Neural cell (in vitro differentiated cells): ENCODE results near the gene RBM39. TPM values are rescaled to one million over a fixed set of nuclear protein-coding genes. Genes with fewer than 3 reads are reported as not detected.

Source experiments
- H2AFZ ChIP-seq: fragments of 200-600, 300-800 bp; sonication (generic), shearing (Covaris generic); 2 replicates; pipeline ENCODE4 v1.6.0; 2014; ENCODE audit warnings: low read depth, mild to moderate bottlenecking, antibody characterized with exemption, low read length, moderate library complexity
- H3F3A ChIP-seq: fragments of 200-600 bp; shearing (Covaris generic); 2 replicates; pipeline ENCODE4 v1.6.1; 2016; ENCODE audit warnings: mild to moderate bottlenecking, moderate library complexity, mixed read lengths, antibody characterized with exemption, low read length; ENCODE audit not compliant: insufficient read depth, poor library complexity, severe bottlenecking
- H3K27ac ChIP-seq: fragments of 200-600, 300-800 bp; sonication (generic), shearing (Covaris generic); 2 replicates; pipeline ENCODE4 v1.5.1; 2014; ENCODE audit warnings: mild to moderate bottlenecking, low read length, moderate library complexity
- H3K27me3 ChIP-seq: fragments of 300-800, 200-600 bp; sonication (generic), shearing (Covaris generic); 2 replicates; pipeline ENCODE4 v1.6.0; 2014; ENCODE audit warnings: mild to moderate bottlenecking, low read depth, low read length, moderate library complexity; ENCODE audit not compliant: insufficient read depth
- H3K36me3 ChIP-seq: fragments of 300-800, 200-600 bp; sonication (generic), shearing (Covaris generic); 2 replicates; pipeline ENCODE4 v1.5.1; 2014; ENCODE audit warnings: mild to moderate bottlenecking, antibody characterized with exemption, low read length, moderate library complexity; ENCODE audit not compliant: insufficient read depth
- H3K4me2 ChIP-seq: fragments of 300-800, 200-600 bp; sonication (generic), shearing (Covaris generic); 2 replicates; pipeline ENCODE4 v1.6.0; 2014; ENCODE audit warnings: mild to moderate bottlenecking, low read length
- H3K4me3 ChIP-seq: fragments of 300-800, 200-600 bp; sonication (generic), shearing (Covaris generic); 2 replicates; pipeline ENCODE4 v1.5.1; 2014; ENCODE audit warnings: mild to moderate bottlenecking, low read length, moderate library complexity
- H3K79me2 ChIP-seq: fragments of 200-600 bp; shearing (Covaris generic); replicated peaks from 2 replicates; pipeline ENCODE4 v1.6.0; 2014; ENCODE audit warnings: mild to moderate bottlenecking, low read length, moderate library complexity; ENCODE audit not compliant: insufficient read depth
- H3K9ac ChIP-seq: fragments of 300-800, 200-600 bp; sonication (generic), shearing (Covaris generic); 2 replicates; pipeline ENCODE4 v1.6.1; 2016; ENCODE audit warnings: mild to moderate bottlenecking, low read length, mixed read lengths
- H3K9me2 ChIP-seq: fragments of 200-600 bp; shearing (Covaris generic); 2 replicates; pipeline ENCODE4 v1.6.1; 2016; ENCODE audit warnings: mild to moderate bottlenecking, low read length, mixed read lengths; ENCODE audit not compliant: insufficient read depth
- H3K9me3 ChIP-seq: fragments of 200-600, 300-800 bp; sonication (generic), shearing (Covaris generic); 2 replicates; pipeline ENCODE4 v1.6.1; 2016; ENCODE audit warnings: mild to moderate bottlenecking, mixed run types, low read length, moderate library complexity, mixed read lengths
- H4K20me1 ChIP-seq: fragments of 200-600 bp; shearing (Covaris generic); 2 replicates; pipeline ENCODE4 v1.6.1; 2016; ENCODE audit warnings: mild to moderate bottlenecking, mixed run types; ENCODE audit not compliant: insufficient read depth
- EP300 ChIP-seq: fragments of 450-650 bp; conservative IDR thresholded peaks from 2 replicates; pipeline ENCODE4 v1.6.1; 2014; ENCODE audit warnings: antibody characterized with exemption, mild to moderate bottlenecking, moderate library complexity; ENCODE audit not compliant: poor library complexity, severe bottlenecking
- EZH2 ChIP-seq: fragments of 200-600, 300-800 bp; shearing (Covaris generic), sonication (generic); IDR thresholded peaks from 2 replicates; pipeline ENCODE4 v1.6.1; 2014; ENCODE audit warnings: antibody characterized with exemption, low read length, borderline replicate concordance, mild to moderate bottlenecking; ENCODE audit not compliant: insufficient read depth, poor library complexity, severe bottlenecking
- MXI1 ChIP-seq: fragments of 450-650 bp; conservative IDR thresholded peaks from 2 replicates; pipeline ENCODE4 v1.6.1; 2014; ENCODE audit warnings: antibody characterized with exemption, mild to moderate bottlenecking; ENCODE audit not compliant: poor library complexity, severe bottlenecking
- POLR2AphosphoS5 ChIP-seq: IDR thresholded peaks from 2 replicates; pipeline ENCODE4 v1.6.1; 2012
- RAD21 ChIP-seq: fragments of 450-650 bp; conservative IDR thresholded peaks from 2 replicates; pipeline ENCODE4 v1.6.1; 2014; ENCODE audit warnings: antibody characterized with exemption, mild to moderate bottlenecking, moderate library complexity
- SMC3 ChIP-seq: fragments of 450-650 bp; conservative IDR thresholded peaks from 2 replicates; pipeline ENCODE4 v1.6.1; 2014; ENCODE audit warnings: antibody characterized with exemption, mild to moderate bottlenecking, moderate library complexity; ENCODE audit not compliant: poor library complexity
- TAF1 ChIP-seq: IDR thresholded peaks from 2 replicates; pipeline ENCODE4 v1.6.1; 2012; ENCODE audit warnings: low read depth
- polyA plus RNA-seq: library from polyadenylated mRNA; depleted of rRNA; stranded (reverse); fragments of >200 nt; gene quantifications from 2 replicates; pipeline ENCODE4 v1.2.3, GENCODE V29; 2014
- TF ChIP-seq, protein P1 (sequence below): IDR thresholded peaks from 2 replicates; pipeline ENCODE4 v1.6.1; 2012; ENCODE audit warnings: borderline replicate concordance
- TF ChIP-seq, protein P2 (sequence below): fragments of 450-650 bp; IDR thresholded peaks from 2 replicates; pipeline ENCODE4 v1.5.1; 2014; ENCODE audit warnings: antibody characterized with exemption, mild to moderate bottlenecking, moderate library complexity; ENCODE audit not compliant: poor library complexity, severe bottlenecking

The RBM39 gene
- polyA plus RNA-seq, 1 donor from 2014 or later = 839 TPM

DNA sequence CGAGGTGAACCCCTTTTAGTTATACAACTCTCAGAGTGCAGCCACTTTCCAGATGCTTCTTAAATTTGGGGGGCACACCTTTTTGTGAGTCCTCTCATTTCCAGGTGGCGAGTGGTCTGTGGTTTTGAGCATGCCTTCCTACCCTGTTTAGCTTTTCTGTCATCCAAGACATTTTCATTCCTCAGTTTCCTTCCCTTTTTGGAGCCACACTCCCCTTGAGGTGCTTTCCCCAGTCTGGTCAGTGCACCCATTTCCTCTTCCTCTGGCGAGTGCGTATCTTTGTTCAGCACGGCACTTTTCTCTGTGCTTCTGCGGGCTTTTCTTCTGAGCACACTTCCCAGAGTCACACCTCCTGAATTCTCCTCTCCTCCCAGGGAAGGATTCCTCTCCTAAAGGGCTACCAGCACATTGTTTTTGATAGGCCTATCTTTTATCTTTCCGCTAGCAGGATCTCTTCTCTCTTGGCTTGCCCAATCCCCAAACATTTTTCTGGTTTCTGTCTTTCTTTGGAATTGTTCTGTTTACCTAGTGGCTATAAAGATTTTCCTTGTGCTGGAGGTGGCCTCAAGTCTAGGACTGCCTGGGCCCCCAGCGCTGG is 31.2 kb upstream of the RBM39 start:
- Histone ChIP-seq H3K27me3 (no peaks in the 10 kb centered on the region), H3K9ac (peak overlapping the region; percentile 72), H3F3A (no peaks in the 10 kb centered on the region), H3K9me3 (no peaks in the 10 kb centered on the region), H3K79me2 (peaks cover 43% of the 10 kb centered on the region), H3K9me2 (no peaks in the 10 kb centered on the region), H2AFZ (no peak overlapping the region), H3K4me3 (peak overlapping the region; percentile 70), H3K36me3 (no peaks in the 10 kb centered on the region), H4K20me1 (no peaks in the 10 kb centered on the region), H3K27ac (no peak overlapping the region), H3K4me2 (peak overlapping the region; percentile 92)
- TF ChIP-seq RAD21 = no peak
- TF ChIP-seq, protein P1, sequence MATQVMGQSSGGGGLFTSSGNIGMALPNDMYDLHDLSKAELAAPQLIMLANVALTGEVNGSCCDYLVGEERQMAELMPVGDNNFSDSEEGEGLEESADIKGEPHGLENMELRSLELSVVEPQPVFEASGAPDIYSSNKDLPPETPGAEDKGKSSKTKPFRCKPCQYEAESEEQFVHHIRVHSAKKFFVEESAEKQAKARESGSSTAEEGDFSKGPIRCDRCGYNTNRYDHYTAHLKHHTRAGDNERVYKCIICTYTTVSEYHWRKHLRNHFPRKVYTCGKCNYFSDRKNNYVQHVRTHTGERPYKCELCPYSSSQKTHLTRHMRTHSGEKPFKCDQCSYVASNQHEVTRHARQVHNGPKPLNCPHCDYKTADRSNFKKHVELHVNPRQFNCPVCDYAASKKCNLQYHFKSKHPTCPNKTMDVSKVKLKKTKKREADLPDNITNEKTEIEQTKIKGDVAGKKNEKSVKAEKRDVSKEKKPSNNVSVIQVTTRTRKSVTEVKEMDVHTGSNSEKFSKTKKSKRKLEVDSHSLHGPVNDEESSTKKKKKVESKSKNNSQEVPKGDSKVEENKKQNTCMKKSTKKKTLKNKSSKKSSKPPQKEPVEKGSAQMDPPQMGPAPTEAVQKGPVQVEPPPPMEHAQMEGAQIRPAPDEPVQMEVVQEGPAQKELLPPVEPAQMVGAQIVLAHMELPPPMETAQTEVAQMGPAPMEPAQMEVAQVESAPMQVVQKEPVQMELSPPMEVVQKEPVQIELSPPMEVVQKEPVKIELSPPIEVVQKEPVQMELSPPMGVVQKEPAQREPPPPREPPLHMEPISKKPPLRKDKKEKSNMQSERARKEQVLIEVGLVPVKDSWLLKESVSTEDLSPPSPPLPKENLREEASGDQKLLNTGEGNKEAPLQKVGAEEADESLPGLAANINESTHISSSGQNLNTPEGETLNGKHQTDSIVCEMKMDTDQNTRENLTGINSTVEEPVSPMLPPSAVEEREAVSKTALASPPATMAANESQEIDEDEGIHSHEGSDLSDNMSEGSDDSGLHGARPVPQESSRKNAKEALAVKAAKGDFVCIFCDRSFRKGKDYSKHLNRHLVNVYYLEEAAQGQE = no peak
- TF ChIP-seq MXI1 = no peak
- TF ChIP-seq POLR2AphosphoS5 = no peak
- TF ChIP-seq, protein P2, sequence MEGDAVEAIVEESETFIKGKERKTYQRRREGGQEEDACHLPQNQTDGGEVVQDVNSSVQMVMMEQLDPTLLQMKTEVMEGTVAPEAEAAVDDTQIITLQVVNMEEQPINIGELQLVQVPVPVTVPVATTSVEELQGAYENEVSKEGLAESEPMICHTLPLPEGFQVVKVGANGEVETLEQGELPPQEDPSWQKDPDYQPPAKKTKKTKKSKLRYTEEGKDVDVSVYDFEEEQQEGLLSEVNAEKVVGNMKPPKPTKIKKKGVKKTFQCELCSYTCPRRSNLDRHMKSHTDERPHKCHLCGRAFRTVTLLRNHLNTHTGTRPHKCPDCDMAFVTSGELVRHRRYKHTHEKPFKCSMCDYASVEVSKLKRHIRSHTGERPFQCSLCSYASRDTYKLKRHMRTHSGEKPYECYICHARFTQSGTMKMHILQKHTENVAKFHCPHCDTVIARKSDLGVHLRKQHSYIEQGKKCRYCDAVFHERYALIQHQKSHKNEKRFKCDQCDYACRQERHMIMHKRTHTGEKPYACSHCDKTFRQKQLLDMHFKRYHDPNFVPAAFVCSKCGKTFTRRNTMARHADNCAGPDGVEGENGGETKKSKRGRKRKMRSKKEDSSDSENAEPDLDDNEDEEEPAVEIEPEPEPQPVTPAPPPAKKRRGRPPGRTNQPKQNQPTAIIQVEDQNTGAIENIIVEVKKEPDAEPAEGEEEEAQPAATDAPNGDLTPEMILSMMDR = no peak
- TF ChIP-seq SMC3 = no peak
- no peak for TF ChIP-seq EP300
- no peak for TF ChIP-seq TAF1
- no peak for TF ChIP-seq EZH2

DNA sequence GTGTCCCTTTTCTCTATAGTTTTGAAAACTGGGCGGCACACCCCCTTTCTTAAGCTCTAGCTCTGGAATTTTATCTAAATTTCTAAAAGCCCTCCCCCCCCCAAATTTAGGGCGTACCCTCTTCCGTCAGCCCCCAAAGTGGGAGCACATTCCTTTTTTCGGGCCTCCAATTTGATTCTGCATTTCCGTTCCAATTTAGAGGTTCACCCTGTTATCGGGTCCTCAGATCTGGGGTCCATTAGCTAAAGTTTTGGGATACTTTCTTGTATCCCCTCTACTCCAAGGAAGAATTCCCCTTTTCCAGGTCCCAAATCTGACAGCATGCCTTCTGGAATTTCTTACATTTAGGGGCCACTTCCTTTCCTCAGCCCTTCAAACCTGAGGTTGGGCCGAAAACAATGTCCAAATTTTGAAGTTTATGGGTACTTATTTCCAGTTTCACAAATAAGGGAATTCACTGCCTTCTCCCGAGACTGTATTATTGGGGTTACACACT is 30.6 kb upstream of the RBM39 start:
- Histone ChIP-seq H2AFZ (peak overlapping the region; percentile 49), H3K4me2 (peak overlapping the region; percentile 92), H3K9me3 (no peaks in the 10 kb centered on the region), H3K4me3 (peak overlapping the region; percentile 70), H3F3A (no peaks in the 10 kb centered on the region), H3K36me3 (no peaks in the 10 kb centered on the region), H3K9ac (peak overlapping the region; percentile 72), H4K20me1 (no peaks in the 10 kb centered on the region), H3K27ac (peak overlapping the region; percentile 58), H3K79me2 (peaks cover 39% of the 10 kb centered on the region), H3K9me2 (no peaks in the 10 kb centered on the region), H3K27me3 (no peaks in the 10 kb centered on the region)
- TF ChIP-seq RAD21 (no peak), SMC3 (no peak), POLR2AphosphoS5 (no peak), TAF1 (no peak), EZH2 (no peak), MXI1 (no peak)
